Fibroblast of mammary gland (primary cell): ENCODE results near the gene KCTD21.

Experiments
- DNase-seq: peaks from one replicate; pipeline ENCODE4 v3.0.0-alpha.2; 2010; ENCODE audit warnings: low read depth
- H3K4me3 ChIP-seq: 2 replicates; pipeline ENCODE4 v1.5.1; 2011; ENCODE audit warnings: low read depth, mild to moderate bottlenecking, low read length, moderate library complexity; ENCODE audit not compliant: control insufficient read depth
- TF ChIP-seq, protein P1 (sequence below): conservative IDR thresholded peaks from 2 replicates; pipeline ENCODE4 v1.5.1; 2011; ENCODE audit warnings: low read depth, low read length, inconsistent platforms; ENCODE audit not compliant: control insufficient read depth, insufficient read depth

KCTD21 gene

GRCh38 chr11:78140392-78141077 lies 47.9 kb downstream of the KCTD21 start:
- TF ChIP-seq, protein P1, sequence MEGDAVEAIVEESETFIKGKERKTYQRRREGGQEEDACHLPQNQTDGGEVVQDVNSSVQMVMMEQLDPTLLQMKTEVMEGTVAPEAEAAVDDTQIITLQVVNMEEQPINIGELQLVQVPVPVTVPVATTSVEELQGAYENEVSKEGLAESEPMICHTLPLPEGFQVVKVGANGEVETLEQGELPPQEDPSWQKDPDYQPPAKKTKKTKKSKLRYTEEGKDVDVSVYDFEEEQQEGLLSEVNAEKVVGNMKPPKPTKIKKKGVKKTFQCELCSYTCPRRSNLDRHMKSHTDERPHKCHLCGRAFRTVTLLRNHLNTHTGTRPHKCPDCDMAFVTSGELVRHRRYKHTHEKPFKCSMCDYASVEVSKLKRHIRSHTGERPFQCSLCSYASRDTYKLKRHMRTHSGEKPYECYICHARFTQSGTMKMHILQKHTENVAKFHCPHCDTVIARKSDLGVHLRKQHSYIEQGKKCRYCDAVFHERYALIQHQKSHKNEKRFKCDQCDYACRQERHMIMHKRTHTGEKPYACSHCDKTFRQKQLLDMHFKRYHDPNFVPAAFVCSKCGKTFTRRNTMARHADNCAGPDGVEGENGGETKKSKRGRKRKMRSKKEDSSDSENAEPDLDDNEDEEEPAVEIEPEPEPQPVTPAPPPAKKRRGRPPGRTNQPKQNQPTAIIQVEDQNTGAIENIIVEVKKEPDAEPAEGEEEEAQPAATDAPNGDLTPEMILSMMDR, result no peak
- DNase-seq, result peak; percentile 14
- H3K4me3 ChIP-seq, result peak overlapping the region; percentile 97

GRCh38 chr11:78139422-78140391 lies 48.7 kb downstream of the KCTD21 start, which contains the start of gene ALG8:
TSS of gene ALG8 (minus strand) at chr11:78139626. CDS start at chr11:78139588, 38 bp downstream.
- peak; percentile 93 for DNase-seq
- H3K4me3 ChIP-seq, result peak within 1 kb of the TSS; percentile 97
- TF ChIP-seq, protein P1, result no peak

DNA sequence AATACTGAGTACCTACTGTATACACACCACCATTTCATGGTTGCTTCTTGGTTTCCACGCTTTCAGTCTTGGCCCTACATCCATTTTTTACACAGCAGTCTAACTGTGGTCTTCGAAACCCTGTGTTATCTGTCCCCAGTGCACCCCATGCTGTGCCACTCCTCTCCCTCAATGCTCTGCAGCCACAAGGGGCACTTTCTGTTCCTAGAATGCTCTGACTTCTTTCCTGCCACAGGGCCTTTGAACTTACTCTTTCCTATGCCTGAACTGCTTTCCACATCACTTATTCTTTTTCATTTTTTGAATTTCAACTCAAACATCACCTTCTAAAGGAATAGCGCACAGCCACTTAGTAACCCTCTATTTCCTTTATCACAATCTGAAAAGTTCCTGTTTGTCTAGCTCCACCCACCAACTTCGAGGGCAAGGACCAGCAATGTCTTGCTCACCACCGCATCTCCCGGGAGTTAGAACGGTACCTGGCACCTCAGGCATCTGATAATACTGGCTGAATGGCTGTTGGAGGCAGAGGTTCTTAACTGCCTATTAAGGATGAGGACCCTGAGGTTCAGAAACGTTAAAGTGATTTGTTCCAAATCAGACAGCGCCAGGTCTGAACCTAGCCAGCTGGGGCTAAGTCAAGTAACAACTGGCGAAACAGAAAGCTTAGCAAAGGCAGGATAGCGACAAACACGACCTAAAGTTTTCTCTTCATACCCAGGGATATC lies 49.6 kb downstream of the KCTD21 start:
- peak overlapping the region; percentile 97 for H3K4me3 ChIP-seq
- TF ChIP-seq, protein P1, result peak; percentile 11
- peak; percentile 31 for DNase-seq

DNA sequence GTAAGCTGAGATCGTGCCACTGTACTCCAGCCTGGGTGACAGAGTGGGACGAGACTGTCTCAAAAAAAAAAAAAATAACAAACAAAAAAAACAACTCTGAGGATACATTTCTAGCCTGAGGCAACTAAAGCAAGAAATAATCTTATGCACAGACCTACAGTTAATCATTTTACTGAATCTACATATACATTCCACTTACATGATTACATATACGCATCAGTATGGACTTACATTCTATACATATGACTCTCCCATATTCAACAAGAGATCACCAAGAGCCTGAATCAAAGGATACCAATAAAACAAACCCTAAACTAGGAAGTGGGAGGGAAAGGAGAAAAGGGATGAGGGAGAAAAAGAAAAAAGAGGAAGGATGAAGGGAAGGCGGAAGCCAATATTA lies 50.1 kb downstream of the KCTD21 start:
- H3K4me3 ChIP-seq, result no peak overlapping the region
- TF ChIP-seq, protein P1, result no peak
- DNase-seq, result no peak

GRCh38 chr11:78132475-78132874 lies 56.0 kb downstream of the KCTD21 start:
- H3K4me3 ChIP-seq, result no peak overlapping the region
- no peak for DNase-seq
- TF ChIP-seq, protein P1, result no peak

DNA sequence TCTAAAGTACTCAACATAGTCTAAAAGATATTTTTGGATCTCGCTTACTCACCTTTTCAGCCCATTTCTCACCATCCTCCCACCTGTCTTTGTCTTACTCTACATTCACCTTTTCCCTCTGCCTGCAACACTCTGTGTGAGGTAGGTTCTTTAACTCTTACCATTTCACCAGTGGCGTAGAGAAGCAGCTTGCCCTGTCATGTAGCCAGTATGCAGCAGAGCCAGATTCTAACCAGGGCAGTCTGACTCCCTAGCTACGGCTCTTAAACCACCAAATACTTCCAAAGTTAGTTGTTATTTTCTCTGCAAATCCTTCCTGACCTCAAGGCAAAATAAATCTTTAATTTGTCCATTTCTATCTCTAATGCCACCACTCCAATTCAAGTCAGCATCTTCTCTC lies 56.5 kb downstream of the KCTD21 start:
- H3K4me3 ChIP-seq, result no peak overlapping the region
- TF ChIP-seq, protein P1, result no peak
- DNase-seq, result peak; percentile 38
